ENCODE measurements around the gene MLXIPL.

- TF ChIP-seq CTCF (IDR thresholded peaks at IDR 0.05) (no peak), POLR2A (IDR thresholded peaks at IDR 0.05) (no peak)
Measured at GRCh38 chr7:73612598-73613269, 11.6 kb downstream of the MLXIPL start.
